GM12801 (cell line): Measurements from ENCODE around the gene TBC1D4.

Experiments
- TF ChIP-seq, protein P1 (sequence below): IDR thresholded peaks from one replicate; pipeline ENCODE4 v1.5.1; 2011; ENCODE audit warnings: control low read depth; ENCODE audit not compliant: insufficient read length; ENCODE audit errors: extremely low read depth

TBC1D4 gene

GRCh38 chr13:75369981-75370380 lies 112.0 kb downstream of the TBC1D4 start:
- TF ChIP-seq, protein P1, sequence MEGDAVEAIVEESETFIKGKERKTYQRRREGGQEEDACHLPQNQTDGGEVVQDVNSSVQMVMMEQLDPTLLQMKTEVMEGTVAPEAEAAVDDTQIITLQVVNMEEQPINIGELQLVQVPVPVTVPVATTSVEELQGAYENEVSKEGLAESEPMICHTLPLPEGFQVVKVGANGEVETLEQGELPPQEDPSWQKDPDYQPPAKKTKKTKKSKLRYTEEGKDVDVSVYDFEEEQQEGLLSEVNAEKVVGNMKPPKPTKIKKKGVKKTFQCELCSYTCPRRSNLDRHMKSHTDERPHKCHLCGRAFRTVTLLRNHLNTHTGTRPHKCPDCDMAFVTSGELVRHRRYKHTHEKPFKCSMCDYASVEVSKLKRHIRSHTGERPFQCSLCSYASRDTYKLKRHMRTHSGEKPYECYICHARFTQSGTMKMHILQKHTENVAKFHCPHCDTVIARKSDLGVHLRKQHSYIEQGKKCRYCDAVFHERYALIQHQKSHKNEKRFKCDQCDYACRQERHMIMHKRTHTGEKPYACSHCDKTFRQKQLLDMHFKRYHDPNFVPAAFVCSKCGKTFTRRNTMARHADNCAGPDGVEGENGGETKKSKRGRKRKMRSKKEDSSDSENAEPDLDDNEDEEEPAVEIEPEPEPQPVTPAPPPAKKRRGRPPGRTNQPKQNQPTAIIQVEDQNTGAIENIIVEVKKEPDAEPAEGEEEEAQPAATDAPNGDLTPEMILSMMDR: no peak

DNA sequence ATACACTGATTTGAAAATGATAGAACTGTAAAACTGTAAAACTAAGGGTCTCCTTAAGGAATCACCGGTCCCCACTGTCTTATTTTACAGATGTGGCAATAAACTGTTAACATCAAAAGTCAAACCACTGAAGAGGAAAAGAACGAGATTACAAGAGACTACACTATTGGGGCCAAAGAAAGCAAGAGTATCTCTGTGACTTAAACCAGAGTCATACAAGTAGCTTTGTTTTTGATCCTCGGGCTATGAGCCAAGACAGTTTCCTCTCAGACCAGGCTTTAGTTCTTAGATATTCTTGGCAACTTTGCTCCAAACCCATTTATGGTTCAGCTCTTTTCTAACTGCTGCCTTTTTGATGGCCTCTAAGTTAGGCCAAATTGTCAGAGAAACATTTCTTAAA lies 113.8 kb downstream of the TBC1D4 start:
- TF ChIP-seq, protein P1: no peak

GRCh38 chr13:75366380-75367280 lies 115.3 kb downstream of the TBC1D4 start:
- TF ChIP-seq, protein P1: no peak

DNA sequence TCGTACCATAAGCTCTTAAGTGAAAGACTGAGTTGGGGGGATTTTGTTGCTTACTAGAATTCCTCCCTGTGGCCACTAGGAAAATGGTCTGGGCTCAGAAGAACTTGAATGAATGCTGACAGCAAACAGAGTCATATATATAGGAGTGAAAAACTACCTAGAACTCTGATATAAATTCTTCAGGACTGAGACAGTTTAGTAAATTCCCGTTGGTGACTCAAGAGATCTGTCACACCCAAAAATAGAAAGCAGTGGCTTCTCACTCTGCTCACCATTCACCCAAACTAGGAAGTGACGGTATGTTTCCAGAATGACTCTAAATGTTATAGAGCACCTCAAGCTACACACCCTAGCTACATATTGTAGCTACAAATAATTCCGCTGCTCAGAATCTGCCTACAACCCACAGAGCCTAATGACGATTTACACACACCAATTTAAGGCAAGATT lies 116.2 kb downstream of the TBC1D4 start:
- TF ChIP-seq, protein P1: no peak

- TF ChIP-seq, protein P1: no peak
Measured at GRCh38 chr13:75364131-75364713, 117.7 kb downstream of the TBC1D4 start.

GRCh38 chr13:75363371-75363770 lies 118.6 kb downstream of the TBC1D4 start:
- TF ChIP-seq, protein P1: no peak

GRCh38 chr13:75362026-75362425 lies 119.9 kb downstream of the TBC1D4 start:
- TF ChIP-seq, protein P1: no peak
